H1 (cell line): ENCODE data around the gene SNAP25. TPM values are rescaled to one million over a fixed set of nuclear protein-coding genes. Genes with fewer than 3 reads are reported as not detected.

Experiments used
- CTCF ChIA-PET: fragments of 300-600 bp; sonication (Branson Sonifier 250); formaldehyde crosslinking; loops from one replicate; lab custom pipeline; 2021; ENCODE audit not compliant: partially characterized antibody; lab: Charles Lee
- POLR2A ChIA-PET: fragments of 300-600 bp; sonication (Branson Sonifier 250); formaldehyde crosslinking; loops from one replicate; lab custom pipeline; 2021; ENCODE audit warnings: inconsistent platforms; ENCODE audit not compliant: partially characterized antibody; lab: Charles Lee
- DNase-seq, 2 experiments: peaks; one replicate each; pipeline versions ENCODE4 v3.0.0 to v3.0.0-alpha.2; 2010 to 2022; ENCODE audit warnings: low spot score in 2 of 2, low read depth in 1 of 2, mixed read lengths in 1 of 2
- FAIRE-seq: peaks from 2 replicates; lab custom pipeline; 2011; peaks lifted over from hg19 to GRCh38; lab: Jason Lieb, UNC
- H2AFZ ChIP-seq: 2 replicates; pipeline ENCODE4 v1.8.1; 2012; ENCODE audit warnings: low read length, inconsistent platforms
- H2AK5ac ChIP-seq: 2 replicates; pipeline ENCODE4 v1.6.1; 2013; ENCODE audit warnings: low read depth, low read length
- H2BK120ac ChIP-seq: replicated peaks from 2 replicates; pipeline ENCODE3; 2013; ENCODE audit warnings: low read depth, low read length, inconsistent platforms
- H2BK12ac ChIP-seq: 2 replicates; pipeline ENCODE4 v1.6.1; 2013; ENCODE audit warnings: low read depth, low read length
- H2BK15ac ChIP-seq: 2 replicates; pipeline ENCODE4 v1.6.1; 2013; ENCODE audit warnings: low read length
- H2BK20ac ChIP-seq: 2 replicates; pipeline ENCODE4 v1.6.1; 2013; ENCODE audit warnings: low read length
- H2BK5ac ChIP-seq: 2 replicates; pipeline ENCODE4 v1.6.1; 2013; ENCODE audit warnings: low read depth, low read length
- H3K14ac ChIP-seq: 2 replicates; pipeline ENCODE4 v1.6.1; 2013; ENCODE audit warnings: inconsistent platforms; ENCODE audit not compliant: insufficient read length
- H3K18ac ChIP-seq: 2 replicates; pipeline ENCODE4 v1.6.1; 2013; ENCODE audit warnings: low read length; ENCODE audit errors: extremely low read depth
- H3K23ac ChIP-seq: 2 replicates; pipeline ENCODE4 v1.6.1; 2013; ENCODE audit warnings: inconsistent platforms; ENCODE audit not compliant: insufficient read length
- H3K23me2 ChIP-seq: 2 replicates; pipeline ENCODE4 v1.6.1; 2013; ENCODE audit warnings: low read depth, low read length
- H3K27ac ChIP-seq: 2 replicates; pipeline ENCODE4 v1.6.1; 2011; ENCODE audit warnings: low read depth, low read length, inconsistent platforms
- H3K27me3 ChIP-seq, 4 experiments: replicated peaks in 1 of 4; 1 replicate in 1 of 4; 2 replicates in 3 of 4; pipeline versions ENCODE4 v1.6.1 to v1.8.1; 2011 to 2013; ENCODE audit warnings: low read length in 3 of 4, mild to moderate bottlenecking in 3 of 4, inconsistent platforms in 2 of 4, mixed read lengths in 2 of 4, moderate library complexity in 1 of 4; ENCODE audit not compliant: control insufficient read depth in 3 of 4, insufficient read depth in 3 of 4; ENCODE audit errors: extremely low read depth in 1 of 4
- H3K36me3 ChIP-seq, 4 experiments: 2 replicates each; pipeline versions ENCODE4 v1.6.1 to v1.8.1; 2011 to 2013; ENCODE audit warnings: mild to moderate bottlenecking in 4 of 4, low read length in 3 of 4, moderate library complexity in 2 of 4, control low read depth in 1 of 4, inconsistent platforms in 1 of 4; ENCODE audit not compliant: insufficient read depth in 4 of 4, control insufficient read depth in 2 of 4
- H3K4ac ChIP-seq: replicated peaks from 2 replicates; pipeline ENCODE3; 2013; ENCODE audit warnings: low read length, low read depth, mixed read lengths, inconsistent platforms; ENCODE audit not compliant: insufficient read length
- H3K4me1 ChIP-seq, 4 experiments: replicated peaks in 1 of 4; 1 replicate in 1 of 4; 2 replicates in 3 of 4; pipeline versions ENCODE4 v1.6.1 to v1.8.1; 2011 to 2013; ENCODE audit warnings: low read length in 3 of 4, inconsistent platforms in 2 of 4, mixed read lengths in 1 of 4; ENCODE audit not compliant: insufficient read depth in 4 of 4, control insufficient read depth in 3 of 4
- H3K4me2 ChIP-seq, 2 experiments: 2 replicates each; pipeline versions ENCODE4 v1.6.1 to v1.8.1; 2011 to 2013; ENCODE audit warnings: low read depth in 2 of 2, low read length in 2 of 2, control low read depth in 1 of 2, inconsistent platforms in 1 of 2, mild to moderate bottlenecking in 1 of 2; ENCODE audit not compliant: insufficient read depth in 1 of 2
- H3K4me3 ChIP-seq, 4 experiments: fragments of 200-600, 300-600 bp in 1 of 4; sonication (generic), shearing (Covaris generic), sonication (Bioruptor Twin) in 1 of 4; 2 replicates each; pipeline versions ENCODE4 v1.5.1 to v1.8.1; 2011 to 2016; ENCODE audit warnings: low read length in 4 of 4, low read depth in 3 of 4, control low read depth in 2 of 4, inconsistent platforms in 2 of 4, mild to moderate bottlenecking in 2 of 4, mixed read lengths in 1 of 4, moderate library complexity in 1 of 4; ENCODE audit not compliant: insufficient read depth in 2 of 4; ENCODE audit errors: extremely low read depth in 1 of 4
- H3K56ac ChIP-seq: replicated peaks from 2 replicates; pipeline ENCODE3; 2013; ENCODE audit warnings: low read depth, mild to moderate bottlenecking, mixed read lengths, low read length, inconsistent platforms; ENCODE audit not compliant: insufficient read length
- H3K79me1 ChIP-seq: 2 replicates; pipeline ENCODE4 v1.6.1; 2013; ENCODE audit warnings: low read depth, low read length, control low read depth
- H3K79me2 ChIP-seq, 2 experiments: 2 replicates each; pipeline versions ENCODE4 v1.6.1 to v1.8.1; 2012 to 2013; ENCODE audit warnings: low read length in 2 of 2, mild to moderate bottlenecking in 2 of 2, inconsistent platforms in 1 of 2; ENCODE audit not compliant: insufficient read depth in 2 of 2, control insufficient read depth in 1 of 2
- H3K9ac ChIP-seq, 4 experiments: replicated peaks in 1 of 4; 1 replicate in 1 of 4; 2 replicates in 3 of 4; pipeline versions ENCODE4 v1.6.1 to v1.8.1; 2011 to 2013; ENCODE audit warnings: low read depth in 3 of 4, low read length in 3 of 4, control low read depth in 2 of 4, mild to moderate bottlenecking in 2 of 4, moderate library complexity in 2 of 4, inconsistent platforms in 1 of 4; ENCODE audit errors: extremely low read depth in 1 of 4
- H3K9me3 ChIP-seq, 2 experiments: 2 replicates each; pipeline versions ENCODE4 v1.6.1 to v1.8.1; 2012 to 2013; ENCODE audit warnings: mild to moderate bottlenecking in 2 of 2, moderate library complexity in 2 of 2, control low read depth in 1 of 2, inconsistent platforms in 1 of 2, low read depth in 1 of 2, low read length in 1 of 2, mixed read lengths in 1 of 2; ENCODE audit not compliant: insufficient read depth in 2 of 2
- H4K20me1 ChIP-seq, 2 experiments: replicated peaks in 1 of 2; 2 replicates each; pipeline versions ENCODE3 to v1.8.1; 2011 to 2013; ENCODE audit warnings: inconsistent platforms in 2 of 2, low read length in 2 of 2, mild to moderate bottlenecking in 1 of 2; ENCODE audit not compliant: insufficient read depth in 2 of 2, control insufficient read depth in 1 of 2
- H4K5ac ChIP-seq: 2 replicates; pipeline ENCODE4 v1.6.1; 2013; ENCODE audit warnings: low read length, low read depth, mixed read lengths, inconsistent platforms; ENCODE audit not compliant: insufficient read length
- H4K8ac ChIP-seq: 2 replicates; pipeline ENCODE4 v1.8.0; 2013; ENCODE audit warnings: mild to moderate bottlenecking, moderate library complexity, low read length, inconsistent platforms; ENCODE audit not compliant: insufficient read depth; ENCODE audit errors: extremely low read depth
- H4K91ac ChIP-seq: replicated peaks from 2 replicates; pipeline ENCODE3; 2013; ENCODE audit warnings: low read length, mixed read lengths, inconsistent platforms; ENCODE audit not compliant: insufficient read length
- BACH1 ChIP-seq: IDR thresholded peaks from 2 replicates; pipeline ENCODE4 v1.6.1; 2012; ENCODE audit warnings: low read length, improper control_type of control experiment
- BRCA1 ChIP-seq: IDR thresholded peaks from 2 replicates; pipeline ENCODE4 v1.6.1; 2012; ENCODE audit warnings: low read depth, low read length, improper control_type of control experiment
- CHD2 ChIP-seq: IDR thresholded peaks from 2 replicates; pipeline ENCODE4 v1.6.1; 2012; ENCODE audit warnings: low read length, improper control_type of control experiment
- FOSL1 ChIP-seq: IDR thresholded peaks from 2 replicates; pipeline ENCODE4 v1.6.1; 2011; ENCODE audit warnings: mild to moderate bottlenecking, low read depth, low read length, moderate library complexity; ENCODE audit not compliant: insufficient read depth
- GABPA ChIP-seq: IDR thresholded peaks from 2 replicates; pipeline ENCODE4 v1.6.1; 2011; ENCODE audit warnings: mild to moderate bottlenecking, low read length, moderate library complexity, borderline replicate concordance; ENCODE audit not compliant: insufficient read depth
- KDM1A ChIP-seq: fragments of 200-600, 300-600 bp; sonication (generic); IDR thresholded peaks from 2 replicates; pipeline ENCODE4 v1.7.1; 2016; ENCODE audit warnings: mild to moderate bottlenecking, low read length, borderline replicate concordance
- KDM4A ChIP-seq: IDR thresholded peaks from one replicate; pipeline ENCODE4 v1.7.1; 2012; ENCODE audit warnings: low read depth, mild to moderate bottlenecking, moderate library complexity, low read length, inconsistent platforms; ENCODE audit not compliant: severe bottlenecking
- POLR2AphosphoS5 ChIP-seq: IDR thresholded peaks from 2 replicates; pipeline ENCODE4 v1.6.1; 2011; ENCODE audit warnings: low read depth, low read length
- POU5F1 ChIP-seq: IDR thresholded peaks from 2 replicates; pipeline ENCODE4 v1.6.1; 2011; ENCODE audit warnings: low read depth, mild to moderate bottlenecking, low read length, moderate library complexity
- RAD21 ChIP-seq, 2 experiments: IDR thresholded peaks in 1 of 2; conservative IDR thresholded peaks in 1 of 2; 2 replicates each; pipeline ENCODE4 v1.6.1; 2011; ENCODE audit warnings: low read depth in 2 of 2, low read length in 2 of 2, improper control_type of control experiment in 1 of 2, inconsistent platforms in 1 of 2, mild to moderate bottlenecking in 1 of 2, moderate library complexity in 1 of 2
- RFX5 ChIP-seq: IDR thresholded peaks from 2 replicates; pipeline ENCODE4 v1.6.1; 2011; ENCODE audit warnings: low read depth, low read length, improper control_type of control experiment, borderline replicate concordance
- SIN3A ChIP-seq, 2 experiments: IDR thresholded peaks in 1 of 2; conservative IDR thresholded peaks in 1 of 2; 2 replicates each; pipeline ENCODE4 v1.6.1; 2011 to 2012; ENCODE audit warnings: low read length in 2 of 2, improper control_type of control experiment in 1 of 2, low read depth in 1 of 2, mild to moderate bottlenecking in 1 of 2
- SIRT6 ChIP-seq: IDR thresholded peaks from one replicate; pipeline ENCODE4 v1.7.1; 2012; ENCODE audit warnings: low read length, inconsistent platforms
- TBP ChIP-seq: IDR thresholded peaks from 2 replicates; pipeline ENCODE4 v1.6.1; 2011; ENCODE audit warnings: low read depth, low read length, improper control_type of control experiment
- ZNF274 ChIP-seq: IDR thresholded peaks from 2 replicates; pipeline ENCODE4 v1.7.0; 2012; ENCODE audit warnings: low read length, borderline replicate concordance; ENCODE audit errors: extremely low read depth
- WGBS, 2 experiments: shearing (Covaris generic) in 1 of 2; methylation state at CpG; one replicate each; pipeline versions ENCODE4 v1.1.6 to v1.1.7; 2013 to 2015; ENCODE audit warnings: low lambda C conversion rate in 2 of 2, mixed read lengths in 2 of 2, inconsistent platforms in 1 of 2, low coverage in 1 of 2, missing lambda C conversion rate in 1 of 2; ENCODE audit not compliant: insufficient replicate concordance in 2 of 2, insufficient coverage in 1 of 2, insufficient read length in 1 of 2; ENCODE audit errors: extremely low coverage in 1 of 2, missing lambda C conversion rate in 1 of 2; 5-methylcytosine and 5-hydroxymethylcytosine counted together
- polyA plus RNA-seq, 7 experiments: library from polyadenylated mRNA; depleted of rRNA in 3 of 7; stranded (reverse) in 5 of 7; unstranded in 2 of 7; fragments of >200 nt in 5 of 7; fragments of 200-250 nt in 2 of 7; gene quantifications; 1 replicate in 5 of 7; 2 replicates in 1 of 7; 4 replicates in 1 of 7; pipeline versions ENCODE4 v1.2.1 to v1.2.3, GENCODE V29; 2011 to 2013; ENCODE audit warnings: missing spikeins in 2 of 7, mixed read lengths in 2 of 7
- total RNA-seq: library from RNA; stranded (reverse); fragmentation: NEBNext Ultra II Directional; extraction: Animal tissue kit (Norgen Biotek cat#: 25700); gene quantifications from 2 replicates; pipeline ENCODE4 v1.2.1, GENCODE V29; 2021

SNAP25 gene
- total and polyA plus RNA-seq, 2 of the 8 experiments (the other 6 are each of a cell fraction or from before 2014, with no cell fraction given), result 0.51 to 0.52 TPM

GRCh38 chr20:10314198-10314597 lies 95.6 kb downstream of the SNAP25 start:
- Histone ChIP-seq H3K18ac (no peak overlapping the region), H3K9ac (no peak overlapping the region), H3K23ac (no peak overlapping the region), H3K4me1 (peaks cover 4 to 7% (median 6%) of the 10 kb centered on the region in 4 experiments; a peak in 6 of 7 replicates), H3K9me3 (peaks cover 10% of the 10 kb centered on the region in 2 experiments; a peak in 2 of 4 replicates), H2AK5ac (no peak overlapping the region), H2BK5ac (no peak overlapping the region), H3K79me1 (no peaks in the 10 kb centered on the region), H4K20me1 (no peaks in the 10 kb centered on the region), H2BK15ac (no peak overlapping the region), H3K23me2 (no peaks in the 10 kb centered on the region), H4K8ac (no peak overlapping the region), H2AFZ (no peak overlapping the region), H3K79me2 (no peaks in the 10 kb centered on the region), H3K36me3 (no peaks in the 10 kb centered on the region; a peak in 1 of 8 replicates), H3K4me3 (no peak overlapping the region), H2BK12ac (no peak overlapping the region), H3K27me3 (no peaks in the 10 kb centered on the region), H3K27ac (no peak overlapping the region), H3K14ac (no peak overlapping the region), H4K91ac (no peak overlapping the region), H2BK120ac (no peak overlapping the region), H4K5ac (no peak overlapping the region), H3K56ac (no peak overlapping the region), H3K4ac (no peak overlapping the region), H2BK20ac (no peak overlapping the region), H3K4me2 (no peak overlapping the region)
- no peak for TF ChIP-seq ZNF274
- no peak for TF ChIP-seq BACH1
- TF ChIP-seq RFX5, result no peak
- no peak for TF ChIP-seq SIN3A (conservative IDR thresholded peaks at IDR 0.05 in 1 of 2, IDR thresholded peaks at IDR 0.05 in 1 of 2; ENCODE audit: low read depth in 1 of 2, low read length in 2 of 2)
- TF ChIP-seq BRCA1, result no peak
- no peak for TF ChIP-seq SIRT6
- no peak for TF ChIP-seq FOSL1
- no peak for TF ChIP-seq CHD2
- no peak for TF ChIP-seq POU5F1
- TF ChIP-seq KDM4A, result no peak
- TF ChIP-seq TBP, result no peak
- no peak for TF ChIP-seq GABPA
- no peak for TF ChIP-seq POLR2AphosphoS5
- TF ChIP-seq KDM1A, result no peak
- no peak for TF ChIP-seq RAD21 (IDR thresholded peaks at IDR 0.05 in 1 of 2, conservative IDR thresholded peaks at IDR 0.05 in 1 of 2; ENCODE audit: low read depth in 2 of 2, low read length in 2 of 2)
- WGBS, 2 experiments, result 70% methylated on average over 2 of the region's 2 CpGs; no CpG with 5 or more reads in 1 of the 2 experiments
- DNase-seq, result no peak
- POLR2A ChIA-PET, result interaction anchor here (1.0 kb wide), 1 partner anchor 13 kb away, joined by 3 read pairs; no protein-coding TSS in a partner anchor
- no peak for FAIRE-seq
- CTCF ChIA-PET, result interaction anchor here (1.1 to 1.3 kb wide), 2 partner anchors 21 to 88 kb away, joined by 3 to 4 read pairs; no protein-coding TSS in a partner anchor
